GM19397 (cell line): ENCODE results near the gene RNF220.

Source experiments
- ATAC-seq: cut with Tn5 transposase; IDR thresholded peaks from one replicate; pipeline ENCODE4 v1.9.1; 2021; ENCODE audit warnings: mild to moderate bottlenecking, moderate library complexity; ENCODE audit not compliant: unreplicated experiment

The RNF220 gene

GRCh38 chr1:44406737-44407429 is 1.8 kb downstream of the RNF220 start:
- no peak for ATAC-seq

DNA sequence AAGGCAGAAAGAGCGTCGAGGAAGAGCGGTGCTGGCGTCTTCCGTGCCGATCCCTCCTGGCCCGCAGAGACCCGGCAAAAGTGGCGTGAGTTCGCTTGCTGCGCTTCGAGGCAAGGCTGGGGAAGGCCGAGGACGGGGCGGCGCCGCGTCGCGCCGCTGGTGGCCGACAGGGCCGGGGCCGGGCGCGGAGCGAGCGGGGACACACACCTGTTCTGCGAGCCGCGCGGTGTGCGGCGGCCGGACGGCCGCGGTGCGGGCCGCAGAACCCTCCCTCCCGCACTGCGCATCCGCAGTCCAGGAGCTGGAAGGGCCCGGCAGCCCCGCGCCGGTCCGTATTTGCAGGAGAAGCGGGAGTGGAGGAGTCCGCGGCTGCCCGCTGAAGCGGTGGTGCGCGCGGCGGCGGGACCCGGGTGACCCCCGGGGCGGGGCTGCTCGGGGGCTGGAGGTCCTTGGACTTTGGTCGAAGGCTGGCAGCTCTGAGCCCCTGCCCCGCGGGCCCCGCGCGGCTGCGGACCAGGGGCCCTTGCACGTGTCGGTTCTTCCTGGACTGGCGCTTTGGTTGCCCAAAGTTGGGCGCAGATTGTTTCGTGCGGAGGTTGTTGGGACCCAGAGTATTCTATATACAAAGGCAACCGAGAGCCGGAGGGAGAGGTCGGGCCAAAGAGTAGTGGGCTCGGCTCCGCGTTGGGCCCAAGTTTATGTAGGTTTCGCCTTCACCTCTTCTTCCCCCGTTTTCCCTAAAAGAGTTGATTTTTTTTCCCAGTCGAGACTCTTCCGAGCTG is 2.6 kb downstream of the RNF220 start:
- no peak for ATAC-seq

DNA sequence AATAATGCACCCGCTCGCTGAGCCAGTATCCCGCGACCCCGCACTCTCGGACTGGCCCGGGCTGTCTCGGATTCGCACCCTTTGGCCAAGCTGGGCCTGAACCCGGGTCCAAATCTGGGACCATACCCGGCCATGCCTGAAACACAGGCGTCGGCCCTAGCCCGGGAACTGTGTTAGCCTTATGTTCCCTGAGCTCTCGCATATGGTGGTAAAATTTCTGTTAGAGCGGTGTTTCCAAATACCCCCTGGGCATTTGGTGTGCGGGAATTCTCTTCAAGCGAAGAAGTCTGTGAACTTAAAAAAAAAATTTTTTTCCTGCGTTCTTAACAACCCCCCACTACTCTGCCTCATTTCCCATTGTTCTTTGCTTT is 3.1 kb downstream of the RNF220 start:
- ATAC-seq, result no peak

DNA sequence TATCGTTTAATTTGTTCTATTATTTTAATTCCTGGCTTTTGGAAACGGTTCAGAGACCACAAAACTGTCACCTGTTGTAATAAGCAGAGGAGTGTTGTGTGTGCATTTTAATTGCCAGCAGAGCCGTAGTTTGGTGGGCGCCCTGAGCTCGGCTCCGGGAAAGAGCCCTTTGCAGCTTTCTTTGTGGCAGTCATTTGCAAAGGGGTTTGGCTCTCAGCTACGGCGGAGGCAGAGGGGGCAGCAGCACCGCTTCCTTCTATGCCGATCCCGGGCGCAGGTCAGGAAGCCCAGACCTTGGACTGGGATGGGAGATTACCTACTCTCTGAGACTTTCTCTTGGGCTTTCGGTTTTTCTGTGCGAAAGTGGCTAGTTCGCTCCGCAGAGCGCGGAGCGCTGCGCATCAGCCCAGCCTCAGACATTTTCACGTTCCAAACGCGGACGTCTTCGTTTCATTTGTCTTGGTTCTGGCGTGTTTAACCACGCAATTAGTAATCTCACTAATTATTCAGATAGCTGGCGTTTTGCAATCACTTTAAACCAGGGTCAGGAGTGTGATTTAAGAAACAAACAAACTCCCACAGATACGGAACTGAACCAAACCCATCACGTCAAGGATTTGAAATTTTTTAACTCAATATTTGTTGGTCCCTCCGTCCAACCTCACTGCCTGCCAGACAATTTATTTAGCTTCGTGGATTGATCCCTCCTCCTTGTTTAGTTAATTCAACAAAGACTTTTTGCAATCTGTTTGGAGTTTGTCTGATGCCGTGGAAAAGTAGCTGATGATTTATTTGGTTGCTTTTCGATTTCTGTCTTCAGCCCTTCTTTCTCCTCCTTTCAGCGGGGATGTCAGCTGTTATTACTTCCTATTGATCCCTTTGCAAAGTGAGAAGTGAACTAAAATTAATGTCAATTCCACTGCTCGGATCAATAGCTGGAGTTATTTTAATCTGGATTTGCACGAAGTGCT is 3.9 kb downstream of the RNF220 start:
- no peak for ATAC-seq

DNA sequence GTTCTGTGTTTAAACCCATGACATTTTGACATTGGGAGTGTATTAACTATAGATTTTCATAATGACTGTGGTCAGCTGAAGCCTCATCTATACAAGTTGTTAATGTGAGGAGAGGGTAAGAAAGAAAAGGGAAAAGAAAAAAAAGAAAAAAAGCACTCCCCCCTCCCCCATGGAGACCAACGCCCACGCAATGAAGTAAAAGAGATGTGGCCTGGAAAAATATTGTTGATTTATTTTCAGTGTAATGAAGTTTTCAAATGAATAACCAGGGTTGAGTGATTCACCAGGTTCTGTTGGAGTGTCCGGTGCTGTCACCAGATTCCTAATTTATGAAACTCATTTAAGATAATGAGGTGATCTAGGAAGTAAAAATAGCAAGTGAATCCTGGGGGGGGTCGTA is 4.7 kb downstream of the RNF220 start:
- no peak for ATAC-seq

DNA sequence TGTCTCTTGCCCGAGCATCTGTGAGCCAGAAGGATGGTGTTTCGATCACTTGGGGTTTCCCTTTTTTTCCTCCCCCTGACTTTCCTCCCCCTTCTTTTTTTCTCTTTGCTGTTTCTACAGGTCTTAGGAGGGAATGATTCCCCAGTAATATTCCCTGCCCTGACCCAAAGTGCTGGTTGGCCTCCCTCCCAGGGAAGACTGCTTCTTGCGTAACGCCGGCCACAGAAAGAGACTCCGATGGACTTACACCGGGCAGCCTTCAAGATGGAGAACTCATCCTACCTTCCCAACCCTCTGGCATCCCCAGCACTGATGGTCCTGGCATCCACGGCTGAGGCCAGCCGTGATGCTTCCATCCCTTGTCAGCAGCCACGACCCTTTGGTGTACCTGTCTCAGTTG is 6.8 kb downstream of the RNF220 start:
- ATAC-seq, result no peak

DNA sequence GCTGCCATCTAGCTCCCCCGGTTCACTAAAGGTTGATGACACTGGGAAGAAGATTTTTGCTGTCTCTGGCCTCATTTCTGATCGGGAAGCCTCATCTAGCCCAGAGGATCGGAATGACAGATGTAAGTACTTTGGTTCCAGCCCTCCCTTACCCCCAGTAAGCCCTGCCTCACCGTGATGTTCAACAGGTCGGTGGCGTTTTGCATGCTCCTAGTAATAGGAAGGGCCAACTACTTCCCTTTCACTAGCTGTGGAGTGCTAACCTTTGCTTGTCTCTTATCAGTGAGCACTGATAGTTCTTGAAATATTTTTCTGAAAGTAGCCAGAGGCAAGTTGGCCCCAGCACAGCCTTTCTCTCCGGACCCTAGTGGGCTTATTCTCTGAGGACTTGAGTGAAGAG is 7.5 kb downstream of the RNF220 start:
- no peak for ATAC-seq

- no peak for ATAC-seq
These were observed 8.7 kb downstream of the RNF220 start for GRCh38 chr1:44413740-44414139.

GRCh38 chr1:44415013-44415412 is 10.0 kb downstream of the RNF220 start:
- ATAC-seq, result no peak

- no peak for ATAC-seq
These were observed 11.4 kb downstream of the RNF220 start for GRCh38 chr1:44416408-44416807.

DNA sequence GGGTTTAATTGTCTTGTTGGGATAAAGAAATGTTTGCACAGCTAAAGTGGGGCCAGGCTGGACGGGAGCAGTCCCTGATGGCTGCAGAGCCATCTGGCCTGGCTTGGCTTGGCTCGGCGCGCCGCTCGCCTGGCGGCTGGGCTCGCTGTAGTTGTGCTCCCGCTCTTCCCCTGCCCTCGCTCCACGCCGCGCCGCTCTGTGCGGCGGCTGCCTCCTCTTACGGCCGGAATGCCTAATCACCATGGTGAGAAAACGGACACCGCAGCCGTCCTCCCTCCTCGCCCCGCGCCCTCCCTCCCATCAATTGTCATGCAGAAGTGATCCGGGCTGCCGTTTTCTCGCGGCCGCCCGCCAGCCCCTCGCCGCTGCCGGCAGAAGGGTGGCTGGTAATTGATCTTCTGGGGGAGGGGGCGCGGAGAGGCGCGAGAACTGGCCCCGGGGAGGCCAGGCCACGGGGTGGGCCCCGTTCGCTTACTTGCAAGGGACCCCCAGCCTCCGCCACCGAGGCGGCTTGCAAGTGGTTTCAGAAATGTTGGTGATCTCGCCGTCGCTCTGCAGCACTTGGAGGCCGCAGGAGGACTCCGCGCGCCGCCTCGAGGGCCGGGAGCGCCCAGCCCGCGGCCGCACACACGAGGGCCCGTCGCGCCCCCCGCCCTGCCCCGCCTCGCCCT is 12.4 kb downstream of the RNF220 start:
- no peak for ATAC-seq

DNA sequence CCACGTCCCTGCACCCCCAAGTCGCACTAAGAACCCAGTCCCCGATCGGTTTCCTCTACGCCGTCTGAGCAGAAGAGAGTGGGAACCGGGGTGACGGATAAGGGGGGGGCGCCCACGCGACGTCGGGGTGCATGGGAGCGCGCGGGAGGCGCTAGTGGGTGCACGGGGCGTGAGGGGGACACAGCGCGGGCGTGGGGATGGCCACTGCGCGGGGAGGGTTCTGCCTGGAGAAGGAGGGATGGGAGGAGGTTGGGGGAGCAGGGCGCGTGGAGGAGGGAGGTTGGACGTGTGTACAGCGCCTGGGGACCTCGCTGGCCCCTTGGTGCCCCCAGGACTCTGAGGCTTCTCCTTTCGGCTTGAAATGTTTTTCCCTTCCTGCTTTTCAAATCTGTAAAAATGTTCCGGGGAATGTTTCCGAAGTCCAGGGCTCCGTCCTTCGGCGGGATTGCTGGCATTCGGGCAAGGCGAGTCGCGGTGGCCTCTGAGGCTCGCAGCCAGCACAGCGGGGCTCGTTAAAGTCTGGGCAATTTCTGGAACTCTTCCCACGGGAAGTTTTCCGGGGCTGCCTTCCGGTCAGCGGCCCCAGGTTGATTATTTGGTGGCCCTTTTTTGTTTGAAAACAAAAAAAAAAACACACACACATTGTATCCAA is 13.1 kb downstream of the RNF220 start:
- ATAC-seq, result no peak

DNA sequence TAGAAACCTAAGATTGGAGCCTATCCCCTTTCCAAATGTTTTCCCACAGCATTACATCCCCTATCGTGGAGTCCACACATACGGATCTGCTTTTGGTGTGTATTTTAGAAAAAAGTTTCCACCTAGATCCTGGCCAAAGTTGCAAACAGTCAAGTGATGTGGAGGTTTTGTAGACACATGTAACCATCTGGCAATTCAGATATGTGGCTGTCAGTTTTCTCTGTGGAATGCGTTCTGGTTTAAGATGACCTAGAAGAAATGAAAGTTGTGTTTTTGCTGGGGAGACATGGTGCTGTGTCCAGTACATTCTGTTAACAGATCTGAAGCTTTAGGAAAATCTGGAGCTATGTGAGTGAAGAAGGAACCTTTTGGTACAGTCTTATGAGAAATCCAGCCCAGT is 14.8 kb downstream of the RNF220 start:
- no peak for ATAC-seq

GRCh38 chr1:44420535-44420934 is 15.5 kb downstream of the RNF220 start:
- ATAC-seq, result no peak

DNA sequence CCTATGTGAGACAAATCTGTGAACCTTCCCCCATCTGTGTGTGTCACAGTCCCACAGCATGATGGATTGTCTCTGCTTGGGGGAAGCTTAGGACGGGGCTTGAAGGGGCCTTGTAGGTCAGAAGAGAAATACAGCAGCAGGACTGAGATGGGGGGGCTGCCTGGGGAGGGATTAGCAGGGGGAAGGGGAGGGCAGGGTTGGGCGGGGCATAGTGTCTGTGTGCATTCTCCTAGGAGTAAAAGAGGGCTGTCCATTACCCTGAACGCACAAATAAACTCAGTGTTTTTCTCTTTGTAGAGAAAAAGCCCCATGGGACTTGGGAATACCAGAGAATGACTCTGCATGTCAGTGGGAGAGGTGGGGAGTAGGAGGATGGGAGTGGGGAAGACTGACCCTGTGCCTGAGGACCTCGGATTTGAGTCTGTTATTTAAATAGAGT is 16.4 kb downstream of the RNF220 start:
- ATAC-seq, result no peak

GRCh38 chr1:44422161-44422560 is 17.1 kb downstream of the RNF220 start:
- no peak for ATAC-seq

GRCh38 chr1:44423591-44424537 is 18.8 kb downstream of the RNF220 start:
- no peak for ATAC-seq

DNA sequence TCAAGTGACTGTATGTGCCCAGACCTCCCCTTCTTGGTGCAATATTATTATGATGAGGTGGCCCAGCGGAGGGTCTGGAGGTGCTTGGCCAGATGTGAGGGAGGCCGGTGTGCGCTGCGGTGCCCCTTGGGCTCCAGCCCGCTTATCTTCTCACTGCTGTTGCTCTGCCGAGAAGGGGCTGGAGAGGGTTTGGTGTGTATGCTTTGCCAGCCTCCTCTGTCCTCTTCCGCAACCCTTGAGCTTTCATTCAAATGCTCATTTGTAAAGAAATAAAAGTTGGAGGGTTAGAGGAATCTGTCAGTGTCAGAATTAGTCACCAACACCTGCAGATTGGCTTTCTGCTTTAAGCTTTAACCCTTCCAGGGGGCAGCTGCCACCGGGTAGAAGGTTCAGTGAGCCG is 19.7 kb downstream of the RNF220 start:
- no peak for ATAC-seq
